Activated gamma-delta T cell treated with anti-CD3 and anti-CD28 coated beads, Interleukin-2, amount 50 U/mL, for 16 hours (primary cell): ENCODE measurements around the gene MPHOSPH6.
"Not testable (repeated sequence)": the region's sequence is repeated elsewhere in the genome, so short reads cannot be mapped to it uniquely, and the experiment has no call there.

ENCODE experiments used
- DNase-seq: peaks from one replicate; pipeline ENCODE4 v3.0.0-alpha.2; 2020; ENCODE audit warnings: low read depth

The MPHOSPH6 gene

DNA sequence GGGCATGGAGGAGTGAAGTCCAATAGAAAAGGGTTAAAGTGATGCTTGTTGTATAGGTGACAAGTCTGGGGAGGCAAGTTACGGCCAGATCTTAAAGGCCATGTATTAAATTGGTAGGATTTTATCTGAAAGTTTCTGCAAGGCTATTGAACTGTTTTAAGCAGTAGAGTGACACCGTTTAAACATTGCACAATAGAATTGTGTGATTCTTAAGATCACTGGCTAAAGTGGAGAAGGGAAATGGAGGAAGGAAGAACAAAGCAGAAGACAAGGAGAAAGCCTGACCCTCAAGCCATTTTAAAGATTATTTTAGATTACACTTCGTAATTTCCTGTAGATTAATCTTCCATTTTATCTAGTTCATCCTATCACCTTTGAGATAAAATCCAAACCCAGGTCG, 5.6 kb upstream of the MPHOSPH6 start:
- no peak for DNase-seq

DNA sequence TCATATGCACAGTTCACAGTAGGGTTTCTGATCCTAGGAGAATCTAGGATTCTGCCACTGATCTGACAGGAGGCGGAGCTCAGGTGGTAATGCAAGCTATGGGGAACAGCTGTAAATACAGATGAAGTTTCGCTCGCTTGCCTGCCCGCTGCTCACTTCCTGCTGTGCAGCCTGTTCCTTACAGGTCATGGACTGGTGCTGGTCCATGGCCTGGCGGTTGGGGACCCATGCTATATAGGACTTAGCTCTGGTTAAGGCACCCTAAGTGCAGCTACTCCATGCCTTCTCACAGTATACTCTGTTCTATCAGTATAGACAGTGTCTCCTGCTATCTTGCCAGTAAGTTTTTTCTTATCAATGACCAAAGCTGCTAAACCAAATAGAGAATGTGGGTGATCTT, 2.4 kb downstream of the MPHOSPH6 start:
- no peak for DNase-seq

DNA sequence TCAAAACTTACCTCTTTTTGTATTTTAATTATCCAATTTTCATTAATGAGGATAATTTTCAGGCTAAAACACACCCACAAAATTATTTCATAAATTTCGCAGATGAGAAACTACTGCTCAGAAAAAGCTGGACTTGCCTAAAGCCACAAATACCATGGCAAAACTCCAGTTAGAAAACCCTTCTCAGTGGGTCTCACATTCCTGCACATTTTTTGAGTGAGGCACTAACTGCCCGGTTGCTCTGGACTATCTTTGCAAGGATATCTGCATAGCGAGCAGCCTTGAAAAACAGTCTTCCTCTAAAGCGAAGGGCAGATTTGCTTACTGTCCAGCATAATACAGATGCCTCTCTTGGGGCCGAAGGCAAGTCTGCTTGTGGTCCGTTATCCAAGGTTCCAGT, 9.8 kb downstream of the MPHOSPH6 start:
- DNase-seq = no peak

- DNase-seq = no peak
Measured at GRCh38 chr16:82157836-82158235, 12.2 kb downstream of the MPHOSPH6 start.

GRCh38 chr16:82157534-82157812, 12.6 kb downstream of the MPHOSPH6 start:
- DNase-seq = no peak

- no peak for DNase-seq
Measured at GRCh38 chr16:82156761-82157533, 13.1 kb downstream of the MPHOSPH6 start.

DNA sequence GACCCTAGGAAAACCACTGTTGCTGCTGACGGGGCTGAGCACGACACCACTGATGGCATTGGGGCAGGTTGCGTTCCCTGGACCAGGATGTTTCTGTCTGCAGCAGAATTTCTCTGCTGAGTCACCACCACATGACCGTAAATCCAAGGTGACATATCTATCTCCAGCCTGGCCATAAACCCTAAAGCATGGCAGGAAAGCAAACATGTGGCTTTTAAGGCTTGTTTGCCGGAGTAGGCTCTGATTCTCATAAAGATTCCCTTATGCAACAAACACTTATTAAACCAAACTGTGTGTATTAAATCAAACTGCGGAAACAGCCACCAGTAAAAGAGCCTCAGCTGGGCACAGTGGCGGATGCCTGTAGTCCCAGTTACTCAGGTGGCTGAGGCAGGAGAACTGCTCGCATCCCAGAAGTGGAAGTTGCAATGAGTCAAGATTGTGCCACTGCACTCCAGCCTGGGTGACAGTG, 17.3 kb downstream of the MPHOSPH6 start:
- DNase-seq = no peak

GRCh38 chr16:82152196-82152595, 17.8 kb downstream of the MPHOSPH6 start:
- no peak for DNase-seq

DNA sequence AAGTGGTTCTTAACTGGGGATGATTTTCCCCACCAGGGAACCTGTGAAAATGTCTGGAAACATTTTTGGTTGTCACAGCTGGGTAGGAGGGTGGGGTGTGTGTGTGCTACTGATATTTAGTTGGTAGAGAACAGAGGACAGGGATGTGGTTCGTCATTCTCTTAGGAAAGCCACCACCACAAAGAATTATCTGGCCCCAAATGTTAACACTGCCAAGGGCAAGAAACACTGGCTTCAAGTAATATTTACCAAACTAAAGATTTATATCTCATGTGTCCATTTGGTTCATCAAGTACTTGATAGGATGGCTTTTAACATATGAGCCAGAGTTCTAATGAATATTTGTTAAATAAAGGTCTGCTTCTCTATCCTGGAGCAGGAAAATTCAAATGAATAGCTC, 19.5 kb downstream of the MPHOSPH6 start:
- no peak for DNase-seq

GRCh38 chr16:82149536-82149935, 20.5 kb downstream of the MPHOSPH6 start:
- no peak for DNase-seq

DNA sequence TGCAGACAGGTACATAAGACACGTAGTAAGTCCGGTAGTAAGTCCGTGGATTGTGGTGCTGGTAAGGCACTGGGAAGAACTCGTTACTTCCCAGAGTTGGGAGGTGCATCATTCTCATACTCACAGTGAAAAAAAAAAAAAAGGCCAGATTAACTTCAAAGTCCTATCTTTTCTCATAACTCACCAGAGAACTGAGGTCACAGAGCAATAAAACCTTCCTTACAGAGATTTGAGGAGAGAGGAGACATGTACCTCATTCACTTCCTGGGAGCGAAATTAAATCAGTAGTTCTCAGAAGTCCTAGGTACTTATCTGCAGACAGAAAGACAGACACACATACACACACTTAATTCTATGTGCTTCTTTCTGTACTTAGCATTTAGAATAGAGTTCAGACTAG, 22.5 kb downstream of the MPHOSPH6 start:
- DNase-seq = no peak

GRCh38 chr16:82146957-82147356, 23.1 kb downstream of the MPHOSPH6 start:
- DNase-seq = no peak

- no peak for DNase-seq
Measured at GRCh38 chr16:82146556-82146955, 23.5 kb downstream of the MPHOSPH6 start.

- not testable (repeated sequence) for DNase-seq
Measured at GRCh38 chr16:82139286-82139571, 30.8 kb downstream of the MPHOSPH6 start.

DNA sequence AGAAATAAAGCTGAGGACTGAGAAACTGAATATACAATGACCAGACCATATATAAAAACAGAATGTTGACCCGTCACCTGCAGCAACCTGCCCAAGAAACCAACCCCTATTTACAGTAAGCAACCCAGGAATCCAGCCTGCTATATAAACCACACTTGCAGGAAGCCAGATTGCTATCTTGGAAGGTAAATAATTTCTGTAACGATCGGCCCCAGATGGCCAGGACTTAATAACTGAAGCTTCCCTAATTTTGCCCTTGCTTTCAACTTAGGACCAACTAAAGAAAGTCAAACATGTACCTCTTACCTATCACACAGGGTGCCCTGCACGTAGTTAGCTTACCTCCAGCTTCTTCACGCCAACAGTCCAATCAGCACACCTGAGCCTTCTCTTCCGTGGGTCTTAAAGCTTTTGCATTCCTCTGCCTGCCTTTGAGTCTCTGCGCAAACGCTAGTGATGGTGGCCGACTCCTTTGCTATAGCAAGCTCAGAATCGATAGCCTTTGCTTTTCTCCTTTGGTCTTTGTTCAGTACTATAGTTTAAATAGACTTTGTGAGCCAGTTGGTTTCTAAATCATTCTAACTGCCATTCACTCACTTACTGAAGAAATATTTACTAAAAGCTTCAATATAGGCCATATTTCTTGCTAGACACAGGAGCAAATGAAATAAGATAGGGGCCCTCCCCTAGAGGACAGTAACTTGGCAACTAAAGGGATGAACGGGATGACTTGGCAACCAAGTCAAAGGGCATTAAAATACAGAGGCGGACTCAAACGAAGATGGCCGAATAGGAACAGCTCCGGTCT, 31.3 kb downstream of the MPHOSPH6 start:
- DNase-seq = no peak

DNA sequence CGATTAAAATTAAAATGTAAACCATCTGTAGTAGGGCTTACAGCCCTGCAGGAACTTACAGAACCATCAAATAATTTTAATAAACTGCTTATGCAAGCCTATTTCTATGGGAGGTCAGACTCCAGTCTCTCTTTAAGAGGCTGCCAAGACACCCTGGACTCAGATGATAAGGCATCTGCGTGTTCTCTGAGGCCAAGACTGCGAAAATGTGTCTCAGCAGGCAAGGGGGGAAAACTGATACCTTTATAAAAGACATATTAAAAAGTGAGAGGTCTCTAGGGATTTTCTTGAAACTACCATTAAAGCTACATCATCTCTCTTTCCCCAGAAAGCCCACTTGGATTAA, 32.2 kb downstream of the MPHOSPH6 start:
- DNase-seq = no peak

DNA sequence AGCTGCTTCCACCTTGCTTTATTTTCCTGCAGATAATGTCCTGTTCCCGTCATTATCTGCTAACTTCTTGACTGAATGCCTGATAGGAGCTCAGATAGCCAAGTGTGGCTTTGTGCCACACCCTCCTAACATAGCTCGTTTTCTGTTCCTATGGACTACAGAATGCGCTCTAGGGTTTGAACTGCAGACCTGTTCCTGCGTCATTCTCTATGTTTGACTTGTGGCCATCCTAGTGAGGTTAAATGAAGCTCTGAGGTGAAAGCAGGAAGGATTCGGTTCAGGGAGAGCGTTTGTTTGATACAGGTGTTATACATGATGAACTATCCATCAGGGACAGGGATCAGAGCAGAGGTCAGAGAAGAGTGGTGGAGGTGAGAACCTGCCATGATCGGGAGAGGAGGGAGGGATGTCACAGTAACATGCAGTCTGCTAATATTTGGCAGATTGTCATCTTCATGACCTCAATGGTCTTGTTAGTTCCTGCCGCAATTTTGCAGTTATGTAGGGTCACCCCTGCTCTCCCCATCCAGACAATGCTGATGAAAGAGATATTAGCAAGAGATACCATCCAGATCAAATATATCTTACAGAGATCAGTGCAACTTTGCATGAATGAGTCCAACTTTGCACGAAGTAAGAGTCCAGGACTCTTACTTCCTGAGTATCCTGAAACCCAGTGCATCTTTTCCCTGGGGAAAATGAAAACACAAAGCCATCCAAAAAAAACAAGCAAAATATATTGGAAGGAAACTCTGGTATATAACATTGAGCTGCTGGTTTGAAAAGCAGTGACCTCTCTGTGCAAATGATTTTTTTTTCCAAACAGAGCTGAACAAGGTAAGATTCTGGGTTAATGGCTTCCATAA, 32.8 kb downstream of the MPHOSPH6 start:
- no peak for DNase-seq

DNA sequence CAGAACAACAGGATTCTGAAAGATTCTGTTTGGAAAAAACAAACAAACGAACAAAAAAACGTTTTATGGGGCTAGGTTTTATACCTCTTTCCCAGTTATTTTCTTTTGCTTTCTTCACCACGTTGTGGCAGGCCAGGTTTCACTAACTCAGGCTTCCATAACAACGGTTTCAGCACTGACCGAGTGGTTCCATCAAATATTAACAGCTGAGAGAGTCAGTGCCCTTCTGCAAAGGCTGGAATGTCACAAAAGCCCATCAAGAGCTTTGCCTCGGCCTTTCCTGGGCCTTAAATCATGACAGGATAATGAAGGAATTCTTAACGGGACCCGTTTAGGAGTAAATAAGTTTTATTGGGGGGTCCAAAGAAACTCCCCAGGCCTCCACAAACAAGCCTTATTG, 34.2 kb downstream of the MPHOSPH6 start:
- DNase-seq = no peak

GRCh38 chr16:82134846-82135245, 35.2 kb downstream of the MPHOSPH6 start:
- DNase-seq = no peak

DNA sequence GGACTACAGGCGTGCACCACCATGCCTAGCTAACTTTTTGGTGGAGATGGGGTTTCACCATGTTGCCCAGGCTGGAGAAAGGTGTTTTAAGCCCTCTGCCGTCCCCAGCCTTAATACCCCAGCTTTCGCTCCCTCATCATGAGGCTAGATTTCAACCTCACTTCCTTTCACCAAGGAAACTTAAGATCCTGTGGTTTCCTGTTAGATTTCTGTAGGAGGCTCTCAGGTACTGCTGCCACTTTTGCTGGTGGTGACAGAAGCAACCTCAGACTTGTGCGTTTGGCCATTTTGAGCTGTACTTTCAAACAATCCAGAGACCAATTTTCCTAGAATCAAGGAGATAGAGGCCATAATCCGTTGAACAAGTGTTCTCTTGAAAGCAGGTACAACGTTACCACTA, 36.2 kb downstream of the MPHOSPH6 start:
- no peak for DNase-seq

DNA sequence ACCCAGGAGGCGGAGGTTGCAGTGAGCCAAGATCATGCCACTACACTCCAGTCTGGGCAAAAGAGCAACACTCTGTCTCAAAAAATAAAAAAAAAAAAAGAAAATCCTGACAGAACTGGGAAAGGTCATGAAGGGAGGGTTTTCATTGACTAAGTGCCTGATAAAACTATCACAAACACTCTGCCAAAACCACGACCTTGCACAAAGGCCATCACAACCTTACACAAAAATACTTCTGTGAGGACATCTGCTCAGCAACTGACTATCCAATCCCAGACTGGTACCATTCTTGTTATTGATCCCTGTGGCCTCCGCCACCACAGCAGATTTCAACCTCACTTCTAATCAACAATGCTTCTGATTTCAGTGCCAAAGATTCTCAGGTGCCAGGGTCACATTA, 40.1 kb downstream of the MPHOSPH6 start:
- DNase-seq = no peak

GRCh38 chr16:82124651-82125050, 45.4 kb downstream of the MPHOSPH6 start:
- no peak for DNase-seq

DNA sequence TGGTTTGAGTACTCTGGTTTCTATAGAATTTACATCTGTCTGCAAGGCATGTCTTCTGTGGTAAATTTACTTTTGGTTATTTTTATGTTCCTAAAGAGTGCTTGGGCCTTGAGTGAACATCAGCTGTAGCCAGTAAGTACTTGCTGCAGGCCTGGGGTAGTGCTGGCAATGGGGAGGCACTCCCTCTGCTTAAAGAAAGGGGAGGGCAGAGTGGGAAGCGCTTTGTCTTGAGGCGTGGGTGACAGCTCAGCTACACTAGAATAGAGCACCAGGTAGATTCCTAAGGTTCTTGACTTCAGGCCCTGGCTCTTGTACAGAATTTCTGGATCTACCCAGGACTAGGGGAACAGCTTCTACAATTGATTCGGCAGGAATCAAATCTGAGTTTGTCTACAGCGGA, 50.6 kb downstream of the MPHOSPH6 start:
- no peak for DNase-seq
